SK-N-SH treated with all-trans-retinoic acid at 6 μM for 48 hours (cell line): Measurements from ENCODE around the gene SPOPL.

Experiments used
- ARNTL ChIP-seq: fragments of 450-650 bp; formaldehyde crosslinking; IDR thresholded peaks from 2 replicates; pipeline ENCODE4 v1.5.0; 2020; ENCODE audit warnings: low read depth, mild to moderate bottlenecking, moderate library complexity, borderline replicate concordance
- BACH2 ChIP-seq: fragments of 250-450 bp; sonication (Bioruptor Pico); IDR thresholded peaks from 2 replicates; pipeline ENCODE4 v1.9.0; 2021; ENCODE audit warnings: mild to moderate bottlenecking, borderline replicate concordance
- CREB5 ChIP-seq: fragments of 250-450 bp; sonication (Bioruptor Pico); IDR thresholded peaks from 2 replicates; pipeline ENCODE4 v1.5.1; 2020; ENCODE audit warnings: low read depth, mild to moderate bottlenecking, moderate library complexity
- CSDC2 ChIP-seq: fragments of 250-450 bp; sonication (Bioruptor Pico); IDR thresholded peaks from 2 replicates; pipeline ENCODE4 v1.5.0; 2020; ENCODE audit warnings: mild to moderate bottlenecking, moderate library complexity
- GLIS3 ChIP-seq: fragments of 250-450 bp; sonication (Bioruptor Pico); IDR thresholded peaks from 2 replicates; pipeline ENCODE4 v1.5.0; 2020; ENCODE audit warnings: mild to moderate bottlenecking, moderate library complexity
- PATZ1 ChIP-seq: fragments of 250-450 bp; sonication (Bioruptor Pico); IDR thresholded peaks from 2 replicates; pipeline ENCODE4 v1.8.0; 2020; ENCODE audit warnings: mild to moderate bottlenecking, moderate library complexity, borderline replicate concordance
- PPARA ChIP-seq: fragments of 250-450 bp; sonication (Bioruptor Pico); IDR thresholded peaks from 2 replicates; pipeline ENCODE4 v1.5.0; 2020; ENCODE audit warnings: mild to moderate bottlenecking, borderline replicate concordance
- RARB ChIP-seq: fragments of 250-450 bp; sonication (Bioruptor Pico); IDR thresholded peaks from 2 replicates; pipeline ENCODE4 v1.8.0; 2021; ENCODE audit warnings: mild to moderate bottlenecking, moderate library complexity
- TSHZ2 ChIP-seq: fragments of 250-450 bp; sonication (Bioruptor Pico); IDR thresholded peaks from 2 replicates; pipeline ENCODE4 v1.5.0; 2020; ENCODE audit warnings: mild to moderate bottlenecking, moderate library complexity
- ZC3H10 ChIP-seq: fragments of 250-450 bp; sonication (Bioruptor Pico); IDR thresholded peaks from 2 replicates; pipeline ENCODE4 v1.5.1; 2021; ENCODE audit warnings: mild to moderate bottlenecking, moderate library complexity
- ZFP30 ChIP-seq: fragments of 450-650 bp; formaldehyde crosslinking; IDR thresholded peaks from 2 replicates; pipeline ENCODE4 v1.5.0; 2022; ENCODE audit warnings: mild to moderate bottlenecking, moderate library complexity
- ZNF70 ChIP-seq: fragments of 450-650 bp; formaldehyde crosslinking; IDR thresholded peaks from 2 replicates; pipeline ENCODE4 v1.5.0; 2020; ENCODE audit warnings: mild to moderate bottlenecking, moderate library complexity

- TF ChIP-seq CREB5 (CRISPR knock-in tag): no peak
- TF ChIP-seq RARB (CRISPR knock-in tag): no peak
- TF ChIP-seq GLIS3: no peak
- no peak for TF ChIP-seq PATZ1
- no peak for TF ChIP-seq TSHZ2 (CRISPR knock-in tag)
- no peak for TF ChIP-seq ARNTL
- TF ChIP-seq ZC3H10 (CRISPR knock-in tag): no peak
- no peak for TF ChIP-seq BACH2 (CRISPR knock-in tag)
- no peak for TF ChIP-seq ZFP30 (CRISPR knock-in tag)
- no peak for TF ChIP-seq CSDC2 (CRISPR knock-in tag)
- TF ChIP-seq ZNF70 (CRISPR knock-in tag): no peak
- TF ChIP-seq PPARA (CRISPR knock-in tag): no peak
These were observed 113.7 kb downstream of the SPOPL start for GRCh38 chr2:138615257-138615656.
